GM21367 (cell line): ENCODE results near the gene RITA1.
"Not testable (repeated sequence)": the region's sequence is repeated elsewhere in the genome, so short reads cannot be mapped to it uniquely, and the experiment has no call there.

Experiments used
- ATAC-seq: cut with Tn5 transposase; IDR thresholded peaks from one replicate; pipeline ENCODE4 v1.9.1; 2021; ENCODE audit not compliant: unreplicated experiment

RITA1 gene, protein sequence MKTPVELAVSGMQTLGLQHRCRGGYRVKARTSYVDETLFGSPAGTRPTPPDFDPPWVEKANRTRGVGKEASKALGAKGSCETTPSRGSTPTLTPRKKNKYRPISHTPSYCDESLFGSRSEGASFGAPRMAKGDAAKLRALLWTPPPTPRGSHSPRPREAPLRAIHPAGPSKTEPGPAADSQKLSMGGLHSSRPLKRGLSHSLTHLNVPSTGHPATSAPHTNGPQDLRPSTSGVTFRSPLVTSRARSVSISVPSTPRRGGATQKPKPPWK

DNA sequence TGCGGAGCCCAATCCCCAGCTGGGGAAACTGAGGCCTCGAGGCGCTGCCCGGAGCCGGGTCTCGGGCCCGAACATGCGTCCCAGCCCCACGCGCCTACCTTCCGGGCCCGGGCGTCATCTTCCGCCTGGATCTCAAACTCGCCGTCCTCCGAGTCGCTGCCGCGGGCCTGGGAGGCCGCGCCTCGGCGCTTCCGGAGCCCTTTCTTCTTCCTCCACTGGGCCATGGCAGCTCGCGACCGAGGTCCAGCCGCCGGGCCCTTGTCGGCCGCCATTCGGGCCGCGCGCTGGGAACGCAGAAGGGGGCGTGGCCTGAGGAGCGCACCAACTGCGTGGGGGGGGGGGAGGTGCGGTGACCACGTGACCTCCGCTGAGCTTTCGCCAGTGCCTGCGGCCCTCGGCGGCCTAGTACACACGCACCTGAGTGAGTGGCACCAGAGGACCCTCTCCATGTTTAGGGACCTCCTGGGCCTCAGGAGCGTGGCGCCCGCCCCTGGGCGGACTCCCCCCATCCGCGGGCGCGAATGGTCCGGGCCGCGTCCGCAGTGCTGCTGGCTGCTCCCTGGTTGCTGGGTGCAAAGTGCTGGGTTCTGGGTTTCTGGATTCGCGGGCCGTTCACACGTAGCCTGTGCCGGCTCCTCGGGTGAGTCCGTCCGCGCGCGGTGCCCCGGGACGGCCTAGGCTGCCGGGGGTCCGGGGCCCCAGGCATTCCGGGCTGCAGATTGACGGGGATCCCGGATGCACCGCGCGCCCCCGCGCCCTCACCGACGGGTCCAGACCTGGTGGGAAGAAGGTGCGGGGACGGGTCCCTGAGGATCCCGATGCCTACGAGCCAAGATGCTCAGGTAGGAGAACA is at the start of gene RITA1, which contains the start of gene DDX54:
TSS of gene RITA1 (plus strand) at position 542 of the 853 bp plus-strand sequence. CDS start 1,026 bp downstream, outside the sequence.
TSS of gene DDX54 (minus strand) at position 299 of the 853 bp plus-strand sequence. CDS start at position 272, 27 bp downstream.
- ATAC-seq, result peak; percentile 43

DNA sequence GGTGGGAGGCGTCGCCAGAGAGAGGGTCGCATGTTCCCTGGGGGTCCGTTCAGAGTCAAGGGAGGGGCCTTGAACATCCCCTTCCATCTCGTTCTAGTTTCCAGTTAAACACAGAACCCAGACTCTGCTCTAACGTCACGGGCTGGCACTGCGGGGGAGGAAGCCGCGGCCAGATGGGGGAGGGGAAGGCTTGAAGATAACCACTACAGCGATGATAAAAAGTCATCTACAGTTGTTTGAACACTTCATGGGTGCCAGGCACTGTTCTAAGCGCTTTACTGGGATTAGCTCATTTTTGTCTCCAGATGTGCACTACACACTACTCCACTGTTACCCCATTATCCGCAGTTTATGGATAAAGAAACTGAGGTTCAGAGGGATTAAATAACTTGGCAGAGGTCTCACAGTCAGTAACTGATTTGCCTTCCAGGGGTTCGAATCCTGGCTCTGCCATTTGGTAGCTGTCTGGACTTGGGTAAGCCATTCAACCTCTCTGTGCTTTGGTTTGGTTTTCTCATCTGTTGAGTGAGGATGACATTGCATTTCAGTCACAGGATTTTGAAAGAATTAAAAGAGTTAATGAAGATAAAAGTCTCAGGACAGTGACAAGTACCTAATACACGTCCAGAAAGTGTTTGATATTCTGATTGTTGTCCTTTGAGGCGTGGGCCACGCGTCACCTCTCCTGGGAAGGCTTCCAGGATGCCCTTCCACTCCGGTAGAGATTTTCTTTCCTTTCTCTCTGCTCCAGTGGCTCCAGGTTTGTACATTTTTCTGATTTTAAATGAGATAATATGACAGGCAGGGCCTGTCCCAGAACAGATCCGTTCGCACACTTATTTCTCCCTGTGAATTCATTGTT is 49.2 kb upstream of the RITA1 start:
- ATAC-seq, result no peak

DNA sequence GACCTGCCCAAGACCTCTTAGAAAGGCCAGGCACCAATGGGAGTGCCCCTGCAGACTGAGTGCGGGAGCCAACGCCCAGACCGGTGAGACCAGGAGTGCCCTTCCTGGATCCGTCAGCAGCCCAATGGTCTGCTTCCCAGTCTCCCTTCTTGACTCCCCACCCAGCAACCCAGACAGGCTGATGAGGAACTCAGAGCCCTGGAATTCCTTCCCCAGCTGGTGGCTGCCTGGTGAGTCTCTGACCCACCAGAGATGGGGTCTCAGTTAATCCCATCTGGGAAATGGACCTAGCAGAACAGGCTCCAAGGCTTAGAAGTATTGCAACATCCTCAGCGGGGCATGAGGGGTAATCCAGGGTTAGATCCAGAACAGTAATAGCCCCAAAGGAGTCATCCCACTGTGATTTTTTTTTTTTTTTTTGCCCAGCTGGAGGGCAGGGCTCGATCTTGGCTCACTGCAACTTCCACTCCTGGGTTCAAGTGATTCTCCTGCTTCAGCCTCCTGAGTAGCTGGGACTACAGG is 48.5 kb upstream of the RITA1 start:
- no peak for ATAC-seq

DNA sequence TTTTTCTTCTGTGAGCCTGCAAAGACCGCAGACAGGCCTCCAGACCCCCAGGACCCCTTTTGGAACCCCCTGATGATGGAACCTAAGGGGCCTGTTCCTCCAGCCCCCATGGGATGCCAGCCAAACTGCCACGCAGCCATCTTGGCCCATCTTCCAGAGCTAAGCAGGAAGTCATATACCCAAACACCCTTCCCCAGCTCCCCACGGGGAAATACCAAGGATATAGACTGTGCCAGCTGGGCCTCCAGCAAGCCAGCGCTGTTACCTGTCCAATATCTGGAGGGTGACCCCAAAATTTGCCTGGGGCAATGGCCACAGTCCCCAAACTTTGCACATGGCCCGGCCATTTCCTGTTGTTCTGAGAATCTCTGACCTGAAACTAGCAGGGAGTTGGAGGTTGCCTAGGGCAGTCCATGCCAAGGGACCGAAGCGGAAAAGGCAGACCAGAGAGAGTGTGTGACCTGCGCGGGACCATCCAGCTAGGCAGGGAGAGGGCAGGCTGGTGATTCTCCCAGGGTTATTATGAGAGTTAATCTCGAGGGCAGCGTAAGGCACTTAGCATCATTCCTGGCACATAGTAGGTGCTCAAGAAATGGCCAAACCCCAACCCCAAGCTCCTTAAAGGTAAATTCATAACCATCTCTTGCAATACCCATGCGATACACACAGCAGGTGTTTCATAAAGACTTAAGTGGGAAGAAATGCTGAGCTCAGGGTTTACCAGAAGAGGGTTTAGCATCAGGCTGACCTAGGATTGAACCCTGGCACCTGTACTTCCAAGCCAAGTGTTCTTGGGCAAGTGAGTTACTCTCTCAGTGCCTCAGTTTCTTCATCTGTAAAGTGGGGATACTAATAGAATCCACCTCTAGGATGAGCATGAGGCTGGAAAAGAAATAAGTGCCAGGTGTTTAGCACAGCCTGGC is 47.4 kb upstream of the RITA1 start:
- no peak for ATAC-seq

DNA sequence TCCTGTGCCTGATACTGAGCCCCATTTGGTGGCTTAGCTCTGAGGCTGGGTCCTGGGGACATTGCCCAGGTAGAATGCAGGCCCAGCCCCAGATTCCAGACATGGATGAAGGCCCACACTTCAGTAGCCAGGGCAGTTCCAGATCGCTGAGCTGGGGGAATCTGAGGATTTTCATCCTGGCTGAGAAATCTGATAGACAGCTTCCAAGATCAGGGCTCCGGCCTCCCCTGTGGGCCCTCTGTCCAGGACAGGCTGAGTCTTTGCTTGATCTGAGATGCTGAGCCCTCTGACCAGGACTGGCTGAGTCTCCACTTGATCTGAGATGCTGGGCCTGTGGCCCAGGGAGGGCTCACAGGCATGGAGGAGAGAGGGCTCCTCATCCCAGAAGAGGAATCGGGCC is 46.7 kb upstream of the RITA1 start:
- ATAC-seq, result no peak

DNA sequence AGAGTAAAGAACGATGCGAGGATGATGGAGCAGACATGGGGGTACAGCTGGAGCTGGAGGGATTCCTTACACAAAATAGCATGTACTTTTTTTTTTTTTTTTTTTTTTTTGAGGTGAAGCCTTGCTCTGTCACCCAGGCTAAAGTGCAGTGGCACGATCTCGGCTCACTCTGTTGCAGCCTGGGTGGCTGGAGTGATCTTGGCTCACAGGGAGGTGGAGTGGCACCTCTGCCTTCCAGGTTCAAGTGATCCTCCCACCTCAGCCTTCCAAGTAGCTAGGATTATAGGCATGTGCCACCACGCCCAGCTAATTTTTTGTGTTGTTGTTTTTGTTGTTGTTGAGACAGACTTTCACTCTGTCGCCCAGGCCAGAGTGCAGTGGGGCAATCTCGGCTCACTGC is 44.8 kb upstream of the RITA1 start:
- no peak for ATAC-seq

DNA sequence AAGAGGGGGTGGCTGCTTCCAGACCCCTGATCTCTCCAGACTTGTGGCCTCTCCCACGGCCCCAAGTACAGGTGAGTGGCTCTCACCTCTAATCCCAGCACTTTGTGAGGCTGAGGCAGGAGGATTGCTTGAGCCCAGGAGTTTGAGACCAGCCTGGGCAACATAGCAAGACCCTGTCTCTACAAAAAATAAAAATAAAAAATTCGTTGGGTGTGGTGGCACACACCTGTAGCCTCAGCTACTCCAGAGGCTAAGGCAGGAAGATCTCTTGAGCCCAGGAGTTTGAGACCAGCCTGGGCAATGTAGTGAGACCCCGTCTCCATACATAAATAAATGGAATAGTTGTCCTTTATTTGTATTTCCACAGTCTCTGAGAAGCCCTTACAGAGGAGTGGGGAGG is 43.8 kb upstream of the RITA1 start:
- ATAC-seq, result not testable (repeated sequence)

DNA sequence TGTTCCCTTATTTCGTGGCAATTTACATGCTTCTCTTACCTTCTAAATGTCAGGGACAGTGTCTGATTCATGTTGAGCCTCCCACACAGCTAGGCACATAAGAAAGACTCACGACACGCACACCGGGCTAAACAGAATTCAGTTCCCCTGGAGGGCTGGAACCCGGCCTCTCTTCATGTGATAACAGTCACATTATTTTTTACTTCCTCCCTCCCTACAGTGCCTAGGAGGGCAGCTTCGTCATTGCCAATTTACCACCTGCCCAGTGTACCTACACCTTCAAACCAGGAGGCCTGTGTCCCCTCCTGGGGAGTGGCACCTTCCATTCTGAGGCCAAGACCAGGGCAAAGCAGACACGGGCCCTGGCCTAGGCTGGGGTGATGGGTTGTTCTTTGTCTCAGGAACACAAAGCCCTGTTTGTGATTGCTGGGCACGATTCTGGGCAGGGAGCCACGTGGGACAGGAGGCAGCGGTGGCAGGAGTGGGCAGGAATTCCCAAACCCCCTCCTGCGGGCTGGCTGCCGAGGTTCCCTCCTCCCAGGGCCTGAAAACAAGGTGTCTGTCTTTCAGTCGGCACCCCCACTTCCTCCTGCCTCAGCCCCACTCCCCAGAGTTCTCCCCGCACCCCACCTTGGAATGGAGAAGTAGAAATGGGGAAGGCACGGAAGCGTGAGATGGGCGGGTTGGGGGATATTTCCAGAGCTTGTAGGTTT is 43.2 kb upstream of the RITA1 start:
- ATAC-seq, result no peak

DNA sequence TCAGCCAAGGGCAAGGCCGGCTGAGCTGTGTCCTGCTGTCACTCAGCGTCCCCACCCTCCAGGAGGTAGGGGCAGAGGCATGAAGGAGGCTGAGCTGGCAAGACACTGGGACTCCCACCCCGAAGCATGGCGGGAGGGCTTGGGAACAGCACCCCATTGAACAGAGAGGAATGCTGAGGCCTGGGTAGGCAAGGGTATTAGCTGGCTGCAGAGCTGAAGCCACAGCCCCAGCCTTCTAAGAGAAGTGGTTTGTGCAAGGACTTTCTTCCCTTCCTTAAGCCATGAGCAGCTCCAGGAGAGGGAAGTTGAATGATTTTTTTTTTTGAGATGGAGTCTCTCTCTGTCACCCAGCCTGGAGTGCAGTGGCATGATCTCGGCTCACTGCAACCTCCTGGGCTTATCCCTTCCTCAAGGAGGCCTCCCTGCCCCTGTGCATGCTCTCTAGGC is 42.6 kb upstream of the RITA1 start:
- ATAC-seq, result no peak

DNA sequence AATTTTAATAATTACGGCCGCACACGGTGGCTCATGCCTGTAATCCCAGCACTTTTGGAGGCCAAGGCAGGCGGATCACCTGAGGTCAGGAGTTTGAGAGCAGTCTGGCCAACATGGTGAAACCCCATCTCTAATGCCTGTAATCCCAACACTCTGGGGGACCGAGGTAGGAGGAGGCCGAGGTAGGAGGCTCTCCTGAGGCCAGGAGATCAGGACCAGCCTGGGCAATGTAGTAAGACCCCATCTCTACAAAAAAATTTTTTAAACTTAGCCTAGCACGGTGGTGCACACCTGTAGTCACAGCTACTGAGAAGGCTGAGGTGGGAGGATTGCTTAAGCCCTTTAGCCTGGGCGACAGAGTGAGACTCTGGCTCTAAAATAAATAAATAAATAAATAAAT is 41.6 kb upstream of the RITA1 start:
- ATAC-seq, result no peak

DNA sequence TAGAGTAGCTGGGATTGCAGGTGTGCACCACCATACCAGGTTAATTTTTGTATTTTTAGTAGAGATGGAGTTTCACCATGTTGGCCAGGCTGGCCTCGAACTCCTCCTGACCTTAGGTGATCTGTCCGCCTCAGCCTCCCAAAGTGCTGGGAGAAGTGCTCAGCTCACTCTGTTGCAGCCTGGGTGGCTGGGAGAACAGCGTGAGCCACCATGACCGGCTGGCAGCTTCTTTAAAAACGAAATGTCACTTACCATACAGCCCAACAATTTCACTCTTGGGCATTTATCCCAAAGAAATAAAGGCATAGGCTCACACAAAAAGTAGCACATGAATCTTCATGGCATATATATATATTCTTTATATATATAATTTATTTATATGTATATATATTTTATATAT is 40.7 kb upstream of the RITA1 start:
- no peak for ATAC-seq

DNA sequence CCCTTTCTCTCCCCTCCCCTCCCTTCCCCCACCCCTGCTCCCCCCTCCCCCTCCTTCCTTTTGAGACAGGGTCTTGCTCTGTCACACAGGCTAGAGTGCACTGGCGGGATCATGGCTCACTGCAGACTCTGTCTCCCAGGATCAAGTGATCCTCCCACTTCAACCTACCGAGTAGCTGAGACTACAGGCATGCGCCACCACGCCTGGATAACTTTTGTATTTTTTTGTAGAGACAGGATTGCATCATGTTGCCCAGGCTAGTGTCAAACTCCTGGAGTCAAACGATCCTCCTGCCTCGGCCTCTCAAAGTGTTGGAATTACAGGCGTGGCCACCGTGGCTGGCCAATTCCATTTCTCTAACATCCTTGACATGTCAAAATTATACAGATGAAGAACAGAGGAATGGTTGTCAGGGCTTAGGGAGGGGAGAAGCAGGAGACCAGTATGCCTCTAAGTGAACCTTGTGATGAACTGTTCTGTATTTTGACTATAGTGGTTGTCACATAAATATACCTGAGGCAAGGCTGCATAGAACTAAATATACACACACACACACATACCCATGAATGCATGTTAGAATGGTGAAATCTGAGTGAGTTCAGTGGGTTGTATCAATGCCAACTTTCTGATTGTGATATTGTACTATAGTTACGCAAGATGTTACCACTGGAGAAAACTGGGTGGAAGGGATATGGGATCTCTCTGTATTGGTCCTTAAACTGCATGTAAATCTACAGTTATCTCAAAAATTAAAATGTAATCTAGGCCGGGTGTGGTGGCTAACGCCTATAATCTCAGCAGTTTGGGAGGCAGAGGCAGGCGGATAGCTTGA is 39.6 kb upstream of the RITA1 start:
- no peak for ATAC-seq

DNA sequence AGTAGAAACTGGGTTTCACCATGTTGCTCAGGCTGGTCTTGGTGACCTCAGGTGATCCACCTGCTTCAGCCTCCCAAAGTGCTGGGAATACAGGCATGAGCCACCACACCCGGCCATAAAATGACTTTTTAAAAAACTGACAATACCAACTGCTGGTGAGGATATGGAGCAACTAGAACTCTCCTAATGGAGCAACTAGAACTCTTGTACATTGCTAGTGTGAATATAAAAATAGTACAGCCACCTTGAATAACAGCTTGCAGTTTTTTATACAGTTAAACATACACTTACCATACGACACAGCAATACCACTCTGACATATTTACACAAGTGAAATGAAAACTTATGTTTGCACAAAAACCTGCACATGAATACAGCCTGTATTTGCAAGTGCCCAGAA is 38.5 kb upstream of the RITA1 start:
- ATAC-seq, result no peak

DNA sequence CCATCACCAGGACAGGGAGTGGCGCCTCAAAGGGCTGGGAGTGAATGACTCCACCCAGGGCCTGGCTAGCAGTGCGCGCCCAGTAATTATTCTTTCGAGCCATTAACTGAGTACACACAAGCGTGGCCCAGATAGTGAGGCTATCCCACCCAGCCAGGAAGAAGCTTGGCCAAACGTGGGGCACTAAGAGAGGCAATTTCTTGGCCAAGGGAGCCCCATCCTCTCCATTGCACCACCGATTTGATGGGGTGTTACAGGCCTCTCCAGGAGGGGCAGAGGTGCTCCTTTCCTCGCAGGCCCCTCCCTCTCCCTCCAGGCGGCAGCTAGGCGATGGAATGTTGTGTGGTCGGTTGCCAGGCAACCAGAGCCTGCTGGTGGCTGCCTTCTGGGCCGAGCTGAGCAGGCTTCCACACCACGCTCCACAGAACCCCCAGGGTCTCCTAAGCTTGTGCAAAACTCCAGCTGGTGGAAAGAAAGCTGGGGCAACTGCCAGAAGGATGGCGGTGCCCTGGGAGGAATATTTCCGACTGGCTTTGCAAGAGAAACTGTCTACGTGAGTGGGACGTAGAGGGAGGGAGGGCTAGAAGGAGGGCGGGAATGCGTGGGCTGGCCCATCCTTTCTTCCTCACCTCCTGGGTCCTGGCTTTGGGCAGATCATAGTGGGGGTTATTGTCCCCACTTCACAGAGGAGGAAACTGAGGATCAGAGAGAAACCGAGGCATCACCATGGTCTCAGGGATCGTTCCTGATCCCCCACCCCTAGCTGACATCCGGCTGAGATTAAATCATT is 36.0 kb upstream of the RITA1 start, which contains the start of gene CFAP73:
TSS of gene CFAP73 (plus strand) at position 364 of the 790 bp plus-strand sequence. CDS start at position 498, 134 bp downstream.
- no peak for ATAC-seq

DNA sequence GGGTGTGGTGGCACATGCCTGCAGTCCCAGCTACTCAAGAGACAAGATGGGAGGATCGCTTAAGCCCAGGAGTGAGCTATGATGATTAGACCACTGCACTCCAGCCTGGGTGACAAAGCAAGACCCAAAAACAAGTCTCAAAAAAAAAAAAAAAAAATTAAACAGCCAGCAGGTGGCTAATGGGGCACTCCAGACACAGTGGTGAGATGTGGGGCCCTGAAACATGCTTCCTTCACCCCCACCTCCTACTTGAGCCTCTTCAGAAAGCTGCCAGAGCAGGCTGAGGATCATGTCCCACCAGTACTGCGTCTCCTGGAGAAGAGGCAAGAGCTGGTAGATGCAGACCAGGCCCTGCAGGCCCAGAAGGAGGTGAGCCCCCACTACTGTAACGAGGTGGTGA is 33.9 kb upstream of the RITA1 start:
- ATAC-seq, result no peak

DNA sequence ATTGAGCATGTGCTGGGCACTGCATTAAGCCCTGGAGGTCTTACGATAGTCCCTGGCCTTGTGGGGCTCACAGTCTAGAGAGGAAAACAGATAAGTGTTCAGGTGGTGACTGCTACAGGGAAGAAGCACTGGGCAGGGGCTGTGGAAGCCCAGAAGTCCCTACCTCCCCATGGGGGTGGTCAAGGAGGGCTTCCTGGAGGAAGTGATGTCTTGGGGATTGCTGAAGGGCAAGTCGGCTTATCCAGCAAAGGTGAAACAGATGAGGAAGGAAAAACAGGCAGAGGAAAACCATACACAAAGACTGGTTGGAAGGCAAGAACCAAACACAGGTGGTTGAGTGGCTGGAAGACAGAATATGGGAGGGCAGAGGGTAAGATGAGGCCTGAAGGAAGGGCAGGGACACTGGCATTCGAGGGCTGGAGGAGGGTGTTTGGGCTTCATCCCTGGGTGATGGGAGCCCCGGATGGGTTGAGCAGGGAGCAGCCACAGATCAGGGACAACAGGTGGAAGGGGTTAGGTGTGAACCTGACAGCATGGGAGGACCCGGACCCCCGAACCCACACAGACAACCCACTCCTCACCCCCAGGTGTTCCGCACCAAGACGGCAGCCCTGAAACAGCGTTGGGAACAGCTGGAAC is 33.2 kb upstream of the RITA1 start:
- ATAC-seq, result no peak
